ENCODE data around the gene C1orf174.

Gene C1orf174

GRCh38 chr1:3900150-3900968 is at the start of gene C1orf174:
TSS of gene C1orf174 (minus strand) at chr1:3900272. CDS start at chr1:3900186, 86 bp downstream.
- DNase-seq = peak; percentile 97 to 98

GRCh38 chr1:3948344-3948743 is 48.3 kb upstream of the C1orf174 start:
- no peak for DNase-seq

GRCh38 chr1:3945916-3946840 is 46.1 kb upstream of the C1orf174 start:
- DNase-seq = no peak

- no peak for DNase-seq
Measured at GRCh38 chr1:3945222-3945621, 45.1 kb upstream of the C1orf174 start.

DNA sequence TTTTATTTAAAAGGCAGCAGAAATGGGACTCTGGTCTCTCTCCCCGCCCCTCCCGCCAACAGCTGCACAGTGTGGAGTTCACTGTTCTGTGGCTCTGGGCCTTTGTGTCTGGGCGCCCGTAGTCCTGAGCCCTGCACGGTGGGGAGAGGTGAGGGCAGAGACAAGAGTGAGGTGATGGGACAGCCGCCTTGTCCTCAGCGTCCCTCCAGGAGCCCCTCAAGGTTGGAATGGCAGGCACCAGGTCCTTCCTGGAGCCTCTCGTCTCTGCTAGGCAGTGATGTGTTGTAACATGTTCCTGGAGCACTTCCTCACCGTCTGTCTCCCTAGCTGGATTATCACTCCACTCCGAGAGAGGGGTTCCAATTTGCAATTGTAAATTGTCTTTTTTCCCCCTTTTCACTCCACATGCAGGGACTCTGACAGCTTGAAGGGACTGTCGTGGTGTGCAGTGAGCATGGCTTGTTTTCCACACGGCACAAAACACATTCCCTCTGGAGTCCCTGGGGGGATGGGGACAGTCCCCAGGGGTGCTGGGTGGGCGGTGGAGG is 44.6 kb upstream of the C1orf174 start:
- DNase-seq = no peak

- no peak for DNase-seq
Measured at GRCh38 chr1:3943806-3944577, 43.9 kb upstream of the C1orf174 start.

- no peak for DNase-seq
Measured at GRCh38 chr1:3943123-3943431, 43.0 kb upstream of the C1orf174 start.

DNA sequence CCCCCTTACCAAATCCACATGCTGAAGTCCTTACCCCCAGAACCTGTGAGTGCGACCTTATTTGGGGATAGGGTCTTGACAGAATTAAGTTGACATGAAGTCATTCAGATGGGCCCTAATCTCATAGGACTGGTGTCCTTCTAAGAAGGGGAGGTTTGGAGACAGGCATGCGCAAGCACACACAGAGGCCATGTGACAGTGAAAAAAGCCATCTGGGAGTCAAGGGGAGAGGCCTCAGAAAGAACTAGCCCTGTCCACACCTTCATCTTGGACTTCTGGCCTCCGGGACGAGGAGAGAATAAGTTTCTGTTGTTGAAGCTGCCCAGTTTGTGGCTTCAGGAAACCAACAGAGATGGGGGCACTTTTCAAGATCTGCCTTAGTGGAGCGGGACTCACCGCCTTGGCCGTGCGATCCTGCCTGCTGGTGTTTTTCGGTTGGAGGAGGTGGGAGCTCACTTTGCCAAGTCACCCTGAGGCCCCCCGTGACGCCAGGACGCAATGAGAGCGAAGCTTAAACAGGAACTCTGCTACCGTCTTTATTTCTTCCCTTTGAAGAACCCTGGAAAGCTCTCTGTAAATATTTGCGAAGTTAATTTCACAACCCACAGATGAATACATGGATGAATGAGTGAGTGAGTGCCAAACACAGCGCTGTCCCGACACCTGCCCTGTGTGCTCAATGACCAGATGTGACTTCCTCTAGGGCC is 42.5 kb upstream of the C1orf174 start:
- no peak for DNase-seq

- no peak for DNase-seq
Measured at GRCh38 chr1:3940754-3941345, 40.8 kb upstream of the C1orf174 start.

DNA sequence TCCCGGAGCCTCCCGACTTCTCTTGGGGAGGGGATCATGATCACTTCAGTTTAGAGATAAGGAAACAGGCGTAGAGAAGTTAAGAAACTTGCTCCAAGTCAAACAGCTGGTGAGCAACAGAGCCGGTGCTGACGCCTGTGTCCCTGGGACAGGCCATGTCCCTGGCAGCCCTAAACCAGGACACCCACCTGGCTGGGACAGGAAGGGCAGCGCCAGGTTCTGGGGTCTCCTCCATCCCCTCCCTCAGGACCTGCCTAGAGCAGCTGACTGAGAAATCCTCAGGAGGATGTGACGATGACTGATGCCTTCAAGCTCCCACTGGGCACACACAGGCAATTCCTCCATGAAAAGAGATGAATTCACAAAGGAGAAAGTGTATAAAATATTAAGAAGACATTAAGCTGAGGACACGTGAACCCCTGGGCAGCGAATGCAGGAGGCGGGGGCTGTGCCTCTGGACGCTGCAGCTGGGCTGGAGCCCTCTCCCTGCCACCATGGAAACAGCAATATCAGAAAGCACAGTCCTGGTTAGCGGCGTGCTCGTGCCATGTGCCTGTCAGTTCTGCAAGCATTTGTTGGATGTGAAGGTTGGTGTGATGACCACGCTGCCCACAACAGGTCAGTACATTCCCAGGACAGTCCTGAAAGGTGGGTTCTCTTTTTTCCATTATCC is 40.1 kb upstream of the C1orf174 start:
- DNase-seq = no peak

GRCh38 chr1:3939242-3940080 is 39.4 kb upstream of the C1orf174 start:
- DNase-seq = no peak

DNA sequence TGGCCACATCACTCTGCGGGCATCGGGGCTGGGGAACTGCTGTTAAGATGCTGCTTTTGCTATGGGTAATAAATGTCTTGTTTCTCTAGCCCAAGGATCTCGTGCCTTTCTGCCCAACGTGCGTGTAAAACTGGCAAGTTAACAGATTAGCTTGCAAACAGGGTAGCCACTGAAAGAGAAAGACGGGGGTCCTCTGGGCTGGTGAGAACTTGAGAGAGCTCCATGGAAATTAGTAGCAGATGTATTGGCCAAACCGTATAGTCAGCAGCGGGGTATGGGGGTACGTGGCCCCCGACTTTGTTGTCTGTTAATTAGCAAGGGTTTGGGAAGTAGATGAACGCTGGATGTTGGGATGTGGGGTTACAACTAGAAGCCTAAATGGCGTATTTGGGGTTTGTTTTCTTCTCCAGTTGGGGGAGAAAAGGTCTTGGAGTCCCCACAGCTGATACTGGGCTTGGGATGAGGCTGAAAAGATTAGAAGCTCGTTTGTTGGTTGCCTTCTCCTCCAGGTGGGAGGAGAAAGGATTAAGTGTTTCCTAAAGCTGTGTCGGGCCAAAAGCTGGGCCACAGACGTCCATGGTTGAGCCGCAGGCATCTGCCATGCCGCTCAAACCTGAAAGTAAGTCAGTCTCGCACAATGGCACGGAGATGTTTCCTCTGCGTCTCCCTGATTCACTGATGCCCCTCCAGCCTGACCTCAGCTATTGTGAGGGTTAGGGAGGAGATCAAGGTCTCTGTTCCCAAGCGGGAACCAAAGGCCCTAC is 32.3 kb upstream of the C1orf174 start:
- DNase-seq = no peak

GRCh38 chr1:3931007-3931912 is 31.2 kb upstream of the C1orf174 start:
- DNase-seq = no peak

- no peak for DNase-seq
Measured at GRCh38 chr1:3930301-3931006, 30.4 kb upstream of the C1orf174 start.

GRCh38 chr1:3929126-3929525 is 29.1 kb upstream of the C1orf174 start:
- no peak for DNase-seq

DNA sequence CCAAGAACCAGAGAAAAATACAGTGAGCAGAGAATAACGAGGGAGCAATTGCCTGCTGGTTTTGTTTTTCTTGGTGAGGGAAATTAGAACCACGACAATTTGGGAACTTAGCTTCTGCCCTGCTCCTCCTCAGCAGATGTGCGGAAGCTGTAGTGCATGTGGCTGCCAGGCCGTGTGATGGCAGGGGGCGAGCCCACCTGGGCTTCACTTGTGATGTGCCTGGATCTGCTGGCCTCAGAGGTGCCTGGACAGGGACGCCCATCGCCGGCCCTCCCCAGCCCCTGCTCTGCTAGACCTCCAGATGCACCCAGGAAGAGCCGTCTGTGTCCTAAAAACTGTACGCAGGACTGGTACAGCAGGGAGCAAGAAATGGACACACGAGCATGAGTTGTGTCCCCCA is 28.5 kb upstream of the C1orf174 start:
- no peak for DNase-seq

DNA sequence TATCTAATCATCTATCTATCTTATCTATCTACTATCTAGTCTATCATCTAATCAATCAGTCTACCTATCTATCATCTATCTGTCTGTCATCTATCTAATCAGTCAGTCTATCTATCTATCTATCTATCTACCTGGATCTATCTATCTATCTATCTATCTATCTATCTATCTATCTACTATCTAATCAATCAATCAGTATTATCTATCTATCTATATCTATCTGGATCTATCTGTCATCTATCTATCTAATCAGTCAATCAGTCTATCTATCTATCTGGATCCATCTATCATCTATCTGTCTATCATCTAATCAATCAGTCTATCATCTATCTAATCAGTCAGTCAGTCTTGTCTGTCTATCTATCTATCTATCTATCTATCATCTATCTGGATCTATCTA is 26.9 kb upstream of the C1orf174 start:
- no peak for DNase-seq

DNA sequence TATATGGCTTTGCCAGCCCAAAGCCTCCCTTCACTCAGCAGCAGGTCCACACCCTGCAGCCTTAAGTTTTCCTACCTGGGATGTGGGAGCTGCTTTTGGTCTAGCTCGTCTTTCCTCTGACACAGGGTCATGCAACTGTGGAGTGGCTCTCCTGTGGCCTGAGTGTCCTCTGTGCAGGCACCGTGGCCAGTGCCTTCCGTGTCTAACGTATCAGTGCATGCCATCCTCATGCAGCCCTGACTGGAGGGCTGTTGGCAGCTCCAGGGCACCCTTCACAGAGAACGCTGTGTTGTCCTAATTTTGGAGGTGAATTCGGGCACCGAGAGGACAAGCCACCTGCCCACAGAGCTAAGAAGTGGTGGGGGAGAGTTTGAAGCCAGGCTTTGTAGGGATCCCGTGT is 25.7 kb upstream of the C1orf174 start:
- DNase-seq = no peak

Data from CD4-positive, alpha-beta T cell treated with Interleukin-1 beta for 1 hour (primary cell).